Motor neuron (in vitro differentiated cells): ENCODE data around the gene AGAP1. TPM values are rescaled to one million over a fixed set of nuclear protein-coding genes. Genes with fewer than 3 reads are reported as not detected.
"Not testable (repeated sequence)": the region's sequence is repeated elsewhere in the genome, so short reads cannot be mapped to it uniquely, and the experiment has no call there.

Experiments used
- ATAC-seq, 8 experiments: fragments of 200-7000 bp; cut with Tn5 transposase; replicated peaks in 6 of 8; 2 replicates each; pipeline ENCODE4 v1.8.0; 2021; ENCODE audit warnings: mild to moderate bottlenecking in 8 of 8, moderate library complexity in 8 of 8
- H3K27ac ChIP-seq, 2 donors: fragments of 250-450 bp; sonication (Bioruptor Pico); 2 replicates each; pipeline ENCODE4 v1.9.0; 2021; ENCODE audit warnings: antibody characterized with exemption in 2 of 2, mild to moderate bottlenecking in 2 of 2, moderate library complexity in 1 of 2
- H3K4me1 ChIP-seq, 2 donors: fragments of 250-450 bp; sonication (Bioruptor Pico); replicated peaks in 1 of 2; 2 replicates each; pipeline ENCODE4 v1.6.1; 2021; ENCODE audit warnings: antibody characterized with exemption in 2 of 2, mild to moderate bottlenecking in 2 of 2, moderate library complexity in 1 of 2
- H3K4me3 ChIP-seq, 5 donors: fragments of 250-450 bp; sonication (Bioruptor Pico); 2 replicates each; pipeline ENCODE4 v1.9.0; 2021; ENCODE audit warnings: antibody characterized with exemption in 5 of 5, mild to moderate bottlenecking in 5 of 5, moderate library complexity in 4 of 5
- WGBS, 10 experiments: fragments of 450-650 bp; shearing (Covaris generic); methylation state at CpG; one replicate each; pipeline ENCODE4 v1.0.0; 2022; 5-methylcytosine and 5-hydroxymethylcytosine counted together
- in situ Hi-C, 9 experiments: fragments of 400-800 bp; cut with MboI; loops; one replicate each; pipeline ENCODE4 v1.15.0; 2021; ENCODE audit warnings: low sequenced_read_pairs in 9 of 9, low pct_unique_long_range_greater_than_20kb in 2 of 9; ENCODE audit not compliant: unreplicated experiment in 9 of 9
- total RNA-seq, 8 experiments: library from RNA; unstranded; fragments of 300-600 nt; gene quantifications; 2 replicates each; pipeline versions ENCODE4 v1.2.3 to v1.2.4, GENCODE V29; 2022

Gene AGAP1
- total RNA-seq, 8 experiments from 2014 or later, result 5.9 to 51.1 (median 34.3) TPM

- no peak overlapping the region for H3K27ac ChIP-seq
- 74 to 95% (median 83%) methylated on average over 3 to 9 of the region's 12 CpGs; no CpG with 5 or more reads in 3 of the 10 experiments for WGBS, 10 experiments
- H3K4me3 ChIP-seq, result no peak overlapping the region
- in situ Hi-C loops, result no loop called here
- no peak for ATAC-seq
- H3K4me1 ChIP-seq, result peaks cover 8 to 21% of the 10 kb centered on the region in 2 donors
These were observed 568.1 kb downstream of the AGAP1 start for GRCh38 chr2:236061899-236062298.

- in situ Hi-C loops, H3K27ac ChIP-seq, H3K4me3 ChIP-seq, ATAC-seq: not testable (repeated sequence)
- 90 to 100% (median 100%) methylated on average over 2 to 3 of the region's 5 CpGs; no CpG with 5 or more reads in 5 of the 10 experiments for WGBS, 10 experiments
- H3K4me1 ChIP-seq, result peaks cover 8 to 21% of the 10 kb centered on the region in 2 donors
These were observed 569.0 kb downstream of the AGAP1 start for GRCh38 chr2:236062806-236063205.

- Histone ChIP-seq H3K27ac (no peak overlapping the region), H3K4me3 (no peak overlapping the region), H3K4me1 (peaks cover 8 to 21% of the 10 kb centered on the region in 2 donors)
- in situ Hi-C loops, result no loop called here
- no peak for ATAC-seq
- 60 to 100% (median 89%) methylated on average over 1 to 7 of the region's 7 CpGs; no CpG with 5 or more reads in 1 of the 10 experiments for WGBS, 10 experiments
These were observed 570.2 kb downstream of the AGAP1 start for GRCh38 chr2:236063994-236064393.

DNA sequence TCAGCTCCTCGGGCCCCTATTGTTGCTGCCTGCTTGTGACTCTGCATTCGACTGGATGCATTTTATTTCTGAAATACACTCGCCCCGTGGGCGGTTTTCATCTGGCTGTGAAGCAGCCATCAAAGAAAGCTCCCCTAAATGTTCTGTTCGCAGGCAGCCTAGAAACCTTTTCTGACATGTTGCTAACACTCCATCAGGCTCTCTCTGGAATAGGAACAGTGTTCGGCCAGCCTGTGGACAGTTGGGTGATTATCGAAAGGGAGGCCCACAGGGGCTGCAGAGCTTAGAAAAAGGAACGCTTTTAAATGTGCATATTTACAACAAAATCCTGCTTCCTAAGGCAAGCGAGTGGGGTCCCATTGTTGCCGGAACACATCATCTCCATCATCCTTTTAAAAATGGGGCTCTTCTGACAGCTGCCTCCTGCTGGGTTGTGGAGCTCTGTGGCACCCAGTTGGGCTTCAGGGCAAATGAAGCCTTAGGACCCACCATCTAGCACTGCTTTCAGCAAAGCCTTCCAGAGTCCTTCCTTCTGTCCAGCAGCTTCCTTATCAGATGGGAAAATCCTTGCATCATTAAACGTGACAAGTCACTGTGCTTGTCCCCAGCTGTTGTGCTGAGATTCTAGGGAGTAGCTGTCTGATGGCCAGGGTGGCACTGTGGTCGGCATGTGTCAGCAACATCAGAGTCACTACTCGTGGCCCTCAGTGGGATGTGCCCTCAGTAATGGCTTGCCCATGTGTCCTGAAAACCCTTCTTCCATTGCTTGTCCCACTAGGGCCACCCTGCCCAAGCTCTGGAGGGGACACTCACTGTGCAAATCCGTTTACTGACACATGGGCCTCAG, 571.7 kb downstream of the AGAP1 start:
- H3K4me1 ChIP-seq, result peaks cover 8 to 21% of the 10 kb centered on the region in 2 donors
- ATAC-seq, result peak in 5 of 8 experiments; percentile 27 to 72 (median 47)
- WGBS, 10 experiments, result 26 to 86% (median 70%) methylated on average over 1 to 9 of the region's 15 CpGs; no CpG with 5 or more reads in 2 of the 10 experiments
- H3K4me3 ChIP-seq, result no peak overlapping the region
- H3K27ac ChIP-seq, result peak overlapping the region in 1 of 2 donors; percentile 13
- in situ Hi-C loops, result no loop called here

DNA sequence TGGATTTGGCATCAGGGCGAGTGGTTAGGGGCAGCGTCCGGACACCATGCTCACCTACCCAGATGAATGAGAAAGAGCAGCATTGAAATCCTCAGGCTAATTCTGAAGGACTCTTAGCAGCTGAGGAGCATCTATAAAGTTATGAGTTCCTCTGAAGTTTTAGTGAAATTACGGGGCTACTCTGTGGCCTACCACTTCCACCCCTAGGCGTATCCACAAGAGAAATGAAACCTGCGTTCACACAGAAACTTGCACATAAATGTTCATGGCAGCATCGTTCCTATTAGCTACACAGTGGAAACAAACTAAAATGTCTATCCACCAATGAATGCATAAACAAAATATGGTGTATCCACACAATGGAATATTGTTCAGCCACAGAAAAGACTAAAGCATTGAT, 576.4 kb downstream of the AGAP1 start:
- Histone ChIP-seq H3K4me3 (no peak overlapping the region), H3K27ac (no peak overlapping the region), H3K4me1 (peaks cover 7 to 10% of the 10 kb centered on the region in 2 donors)
- in situ Hi-C loops, result no loop called here
- 88 to 100% (median 99%) methylated on average over 1 to 7 of the region's 7 CpGs for WGBS, 10 experiments
- ATAC-seq, result no peak

DNA sequence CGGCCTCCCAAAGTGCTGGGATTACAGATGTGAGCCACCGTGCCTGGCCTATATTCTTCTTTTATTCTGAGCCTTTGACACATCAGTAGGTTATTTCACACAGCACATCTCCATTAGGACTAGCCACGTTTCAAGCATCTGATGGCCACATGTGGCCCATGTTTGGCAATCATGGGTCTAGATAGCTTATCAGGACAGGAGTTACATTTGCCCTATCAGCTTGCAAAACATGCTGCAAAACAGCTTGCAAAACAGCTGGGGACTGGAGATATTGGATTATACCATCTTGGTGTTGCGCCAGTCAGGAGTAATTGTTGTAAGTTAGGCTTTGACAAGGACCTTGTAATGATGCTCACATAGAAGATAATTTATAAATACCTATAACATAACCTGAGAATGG, 579.4 kb downstream of the AGAP1 start:
- 81 to 100% (median 100%) methylated on average over 1 to 4 of the region's 4 CpGs; no CpG with 5 or more reads in 6 of the 10 experiments for WGBS, 10 experiments
- in situ Hi-C loops, result no loop called here
- Histone ChIP-seq H3K4me3 (no peak overlapping the region), H3K27ac (no peak overlapping the region), H3K4me1 (peaks cover 9 to 11% of the 10 kb centered on the region in 2 donors)
- ATAC-seq, result no peak

- WGBS, 10 experiments, result 59 to 100% (median 85%) methylated on average over 1 to 6 of the region's 8 CpGs
- Histone ChIP-seq H3K4me1 (peaks cover 14 to 20% of the 10 kb centered on the region in 2 donors), H3K4me3 (no peak overlapping the region), H3K27ac (no peak overlapping the region)
- no peak for ATAC-seq
- in situ Hi-C loops, result no loop called here
These were observed 580.2 kb downstream of the AGAP1 start for GRCh38 chr2:236073867-236074655.

- H3K4me3 ChIP-seq, result no peak overlapping the region
- in situ Hi-C loops, result no loop called here
- no peak for ATAC-seq
- WGBS, 10 experiments, result 85 to 100% (median 88%) methylated on average over 1 to 6 of the region's 11 CpGs; no CpG with 5 or more reads in 5 of the 10 experiments
- H3K27ac ChIP-seq, result peak overlapping the region in 1 of 2 donors; percentile 40
- H3K4me1 ChIP-seq, result peaks cover 14 to 20% of the 10 kb centered on the region in 2 donors
These were observed 582.0 kb downstream of the AGAP1 start for GRCh38 chr2:236075802-236076201.

DNA sequence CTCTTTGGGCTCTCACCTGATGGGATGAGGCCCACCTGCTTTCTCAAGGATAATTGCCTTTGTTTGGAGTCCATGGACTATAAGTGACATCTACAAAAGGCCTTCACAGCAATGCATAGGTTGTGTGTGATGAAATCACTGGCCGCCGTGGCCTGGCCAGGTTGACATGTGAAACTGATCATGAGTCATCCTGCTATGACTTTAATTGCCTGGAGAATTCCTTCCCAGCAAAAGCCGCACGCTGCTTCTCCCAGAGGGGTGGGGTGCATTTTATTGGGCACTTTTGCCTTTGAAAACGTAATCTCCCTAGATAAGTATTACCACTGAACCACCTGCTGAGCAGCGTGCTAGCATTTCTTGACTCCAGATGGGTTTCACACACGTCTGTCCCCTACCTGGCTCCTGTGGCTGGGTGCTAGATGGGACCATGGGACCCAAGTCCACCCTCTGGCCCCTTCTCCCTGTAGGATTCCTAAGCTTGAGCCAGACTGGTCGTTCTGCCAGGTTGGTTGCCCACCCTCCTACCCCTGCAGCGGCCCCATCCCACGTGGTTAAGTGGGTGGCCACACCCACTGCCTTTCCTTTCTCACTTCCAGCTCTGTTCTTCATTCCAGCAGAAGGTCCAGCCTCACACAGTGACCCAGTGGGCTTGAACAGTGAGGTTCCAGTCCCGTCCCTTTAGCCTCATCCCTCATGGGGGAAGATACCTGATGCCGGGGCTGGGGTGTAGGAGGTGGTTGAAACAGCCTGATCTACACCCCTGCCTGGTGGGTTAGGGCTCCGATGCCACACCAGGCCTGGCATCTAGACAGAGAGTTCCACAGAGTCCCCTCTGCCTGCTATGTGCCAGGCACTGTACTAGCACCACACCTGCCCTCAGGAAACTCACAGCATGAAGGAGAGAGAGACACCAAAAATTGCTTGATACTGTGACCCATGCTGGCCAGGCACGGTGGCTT, 584.7 kb downstream of the AGAP1 start:
- 70 to 100% (median 100%) methylated on average over 1 to 7 of the region's 14 CpGs; no CpG with 5 or more reads in 2 of the 10 experiments for WGBS, 10 experiments
- Histone ChIP-seq H3K27ac (peak overlapping the region; percentile 73 to 91), H3K4me1 (peaks cover 34 to 35% of the 10 kb centered on the region in 2 donors), H3K4me3 (no peak overlapping the region)
- in situ Hi-C loops, result no loop called here
- ATAC-seq, result peak; percentile 86 to 97 (median 92)

DNA sequence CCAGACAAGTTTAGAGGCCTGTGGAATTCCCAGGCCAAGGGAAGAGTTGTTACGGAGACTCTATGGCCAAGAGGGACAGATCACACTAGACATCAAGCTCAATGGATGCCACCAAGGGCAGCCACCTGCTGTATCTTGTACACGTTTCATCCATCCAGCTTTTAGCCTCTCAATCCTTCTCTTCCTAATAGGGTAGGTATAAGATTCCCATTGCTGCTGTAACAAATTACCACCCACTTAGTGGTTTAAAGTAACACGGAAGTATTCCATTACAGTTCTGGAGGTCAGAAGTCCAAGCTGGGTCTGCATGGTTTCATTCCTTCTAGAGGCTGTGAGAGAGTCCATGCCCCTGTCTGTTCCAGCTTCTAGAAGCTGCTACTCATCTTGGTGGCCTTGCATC, 586.6 kb downstream of the AGAP1 start:
- Histone ChIP-seq H3K4me1 (peaks cover 47 to 52% of the 10 kb centered on the region in 2 donors), H3K4me3 (no peak overlapping the region), H3K27ac (no peak overlapping the region)
- in situ Hi-C loops, result no loop called here
- ATAC-seq, result no peak
- WGBS, 10 experiments, result 71 to 100% (median 92%) methylated on average over 1 to 2 of the region's 3 CpGs; no CpG with 5 or more reads in 4 of the 10 experiments

- 88 to 100% (median 97%) methylated on average over 1 to 10 of the region's 11 CpGs; no CpG with 5 or more reads in 3 of the 10 experiments for WGBS, 10 experiments
- no peak overlapping the region for H3K27ac ChIP-seq
These were observed 587.3 kb downstream of the AGAP1 start for GRCh38 chr2:236081171-236081570.

DNA sequence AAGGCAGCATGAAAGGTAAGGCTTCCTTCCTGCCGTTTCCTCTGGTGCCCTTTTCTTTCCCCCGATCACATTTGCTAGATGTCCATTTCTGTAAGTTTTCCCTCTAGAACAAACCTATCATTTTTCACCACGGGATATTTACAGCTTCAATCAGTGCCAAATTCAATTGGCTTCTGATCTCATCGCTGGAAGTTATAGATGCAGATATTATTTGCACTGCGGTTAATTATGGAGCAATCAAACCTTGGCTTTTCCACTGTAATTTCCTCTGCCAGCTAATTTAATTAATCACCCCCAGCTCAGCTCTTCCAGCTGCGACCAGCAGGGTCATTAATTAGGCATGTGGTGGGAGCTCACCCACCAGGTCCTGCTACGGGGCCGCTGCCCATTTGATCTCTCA, 588.2 kb downstream of the AGAP1 start:
- Histone ChIP-seq H3K4me3 (no peak overlapping the region), H3K4me1 (peaks cover 62 to 69% of the 10 kb centered on the region in 2 donors), H3K27ac (no peak overlapping the region)
- 56 to 92% (median 74%) methylated on average over 2 to 7 of the region's 8 CpGs for WGBS, 10 experiments
- ATAC-seq, result peak in 1 of 8 experiments; percentile 8
- in situ Hi-C loops, result no loop called here

More at GRCh38 chr2:236081171-236081570, 587.3 kb downstream of the AGAP1 start:
- no peak for ATAC-seq
- peaks cover 54 to 60% of the 10 kb centered on the region in 2 donors for H3K4me1 ChIP-seq
- in situ Hi-C loops, result no loop called here
- no peak overlapping the region for H3K4me3 ChIP-seq
